Skeletal muscle satellite cell (primary cell): ENCODE results near the gene RALB. TPM values are rescaled to one million over a fixed set of nuclear protein-coding genes. Genes with fewer than 3 reads are reported as not detected.

Experiments used
- H3K27me3 ChIP-seq: 2 replicates; pipeline ENCODE4 v1.7.0; 2013; ENCODE audit warnings: low read length; ENCODE audit not compliant: control insufficient read depth, insufficient read depth
- H3K36me3 ChIP-seq: 2 replicates; pipeline ENCODE4 v1.7.0; 2013; ENCODE audit warnings: mild to moderate bottlenecking, control low read depth, low read length; ENCODE audit not compliant: insufficient read depth
- H3K4me1 ChIP-seq: 2 replicates; pipeline ENCODE4 v1.7.0; 2013; ENCODE audit warnings: low read length; ENCODE audit not compliant: control insufficient read depth, insufficient read depth
- H3K4me2 ChIP-seq: 2 replicates; pipeline ENCODE4 v1.7.0; 2013; ENCODE audit warnings: mild to moderate bottlenecking, low read length
- H3K4me3 ChIP-seq: 2 replicates; pipeline ENCODE4 v1.7.0; 2013; ENCODE audit warnings: low read length
- H3K9ac ChIP-seq: 2 replicates; pipeline ENCODE4 v1.7.0; 2013; ENCODE audit warnings: mild to moderate bottlenecking, low read depth, low read length, moderate library complexity
- H3K9me3 ChIP-seq: replicated peaks from 2 replicates; pipeline ENCODE4 v1.7.0; 2013; ENCODE audit warnings: mild to moderate bottlenecking, control low read depth, low read length
- small RNA-seq: library from RNA; depleted of rRNA; stranded (forward); fragments of <200 nt; gene quantifications from one replicate; pipeline ENCODE3, GENCODE V24; 2012

Gene RALB

DNA sequence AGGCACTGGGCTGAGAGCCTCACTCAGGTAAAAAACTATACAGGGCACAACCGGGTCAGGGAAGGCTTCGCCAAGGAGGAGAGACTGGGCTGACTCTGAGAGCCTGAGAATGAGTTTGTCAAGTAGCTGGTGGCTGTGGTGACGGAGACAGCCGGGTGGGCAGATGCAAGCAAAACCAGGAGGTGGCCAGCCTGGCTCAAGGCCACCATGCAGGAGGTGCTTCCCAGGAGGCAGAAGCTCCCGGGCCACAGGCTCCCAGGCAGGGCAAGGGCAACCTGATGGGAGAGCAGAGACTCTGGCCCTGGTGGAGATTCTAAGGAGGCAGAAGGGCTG lies 90.4 kb downstream of the RALB start:
- Histone ChIP-seq H3K27me3 (peaks cover 81% of the 10 kb centered on the region), H3K4me3 (no peak overlapping the region), H3K4me2 (peak overlapping the region; percentile 86), H3K9me3 (no peaks in the 10 kb centered on the region), H3K4me1 (peaks cover 23% of the 10 kb centered on the region), H3K36me3 (no peaks in the 10 kb centered on the region), H3K9ac (no peak overlapping the region)

GRCh38 chr2:120343433-120344105 lies 90.9 kb downstream of the RALB start:
- peak overlapping the region; percentile 71 for H3K4me3 ChIP-seq
- H3K9me3 ChIP-seq = no peaks in the 10 kb centered on the region
- no peaks in the 10 kb centered on the region for H3K36me3 ChIP-seq
- H3K9ac ChIP-seq = no peak overlapping the region
- peaks cover 23% of the 10 kb centered on the region for H3K4me1 ChIP-seq
- H3K4me2 ChIP-seq = peak overlapping the region; percentile 86
- peaks cover 83% of the 10 kb centered on the region for H3K27me3 ChIP-seq

Small RNA genes within 50 kb of the gene (small RNA-seq; reads per million reads assigned to genes)
- gene MTND4LP14 = not detected
